ENCODE measurements around the gene TSFM.
A peak's percentile ranks its signal among the peaks of the same experiment; 100 is the strongest.

Gene TSFM

GRCh38 chr12:57746025-57746424, 36.6 kb upstream of the TSFM start:
- DNase-seq (ENCODE audit: low read depth): no peak

GRCh38 chr12:57749061-57749460, 33.5 kb upstream of the TSFM start:
- no peak for DNase-seq (ENCODE audit: low read depth)

GRCh38 chr12:57750561-57751431, 31.8 kb upstream of the TSFM start:
- no peak for DNase-seq (ENCODE audit: low read depth)

GRCh38 chr12:57751432-57751787, 31.2 kb upstream of the TSFM start:
- DNase-seq (ENCODE audit: low read depth): no peak

- DNase-seq (ENCODE audit: low read depth): peak; percentile 99
Observed at GRCh38 chr12:57751788-57752667, 30.6 kb upstream of the TSFM start, which contains the start of gene CDK4. CDK4 (minus strand) TSS chr12:57752310; CDS start chr12:57751717, 593 bp downstream.

- no peak for DNase-seq (ENCODE audit: low read depth)
Observed at GRCh38 chr12:57752668-57753000, 30.0 kb upstream of the TSFM start.

GRCh38 chr12:57753756-57754337, 28.7 kb upstream of the TSFM start:
- no peak for DNase-seq (ENCODE audit: low read depth)

- no peak for DNase-seq (ENCODE audit: low read depth)
Observed at GRCh38 chr12:57754411-57755193, 28.0 kb upstream of the TSFM start, which contains the start of gene MARCHF9. MARCHF9 (plus strand) TSS chr12:57755103; CDS start chr12:57755529, 426 bp downstream.

- no peak for DNase-seq (ENCODE audit: low read depth)
Observed at GRCh38 chr12:57755194-57755453, 27.5 kb upstream of the TSFM start.

GRCh38 chr12:57755454-57756372, 26.9 kb upstream of the TSFM start:
- no peak for DNase-seq (ENCODE audit: low read depth)

- no peak for DNase-seq (ENCODE audit: low read depth)
Observed at GRCh38 chr12:57756406-57757341, 25.9 kb upstream of the TSFM start.

GRCh38 chr12:57757771-57758170, 24.8 kb upstream of the TSFM start:
- no peak for DNase-seq (ENCODE audit: low read depth)

- no peak for DNase-seq (ENCODE audit: low read depth)
Observed at GRCh38 chr12:57758552-57759359, 23.8 kb upstream of the TSFM start.

- no peak for DNase-seq (ENCODE audit: low read depth)
Observed at GRCh38 chr12:57759360-57759980, 23.1 kb upstream of the TSFM start.

- no peak for DNase-seq (ENCODE audit: low read depth)
Observed at GRCh38 chr12:57760347-57760982, 22.1 kb upstream of the TSFM start.

- no peak for DNase-seq (ENCODE audit: low read depth)
Observed at GRCh38 chr12:57761391-57761998, 21.1 kb upstream of the TSFM start.

- no peak for DNase-seq (ENCODE audit: low read depth)
Observed at GRCh38 chr12:57762463-57762862, 20.1 kb upstream of the TSFM start.
